ENCODE results near the gene TAAR8.
A peak's percentile ranks its signal among the peaks of the same experiment; 100 is the strongest.

Gene TAAR8

DNA sequence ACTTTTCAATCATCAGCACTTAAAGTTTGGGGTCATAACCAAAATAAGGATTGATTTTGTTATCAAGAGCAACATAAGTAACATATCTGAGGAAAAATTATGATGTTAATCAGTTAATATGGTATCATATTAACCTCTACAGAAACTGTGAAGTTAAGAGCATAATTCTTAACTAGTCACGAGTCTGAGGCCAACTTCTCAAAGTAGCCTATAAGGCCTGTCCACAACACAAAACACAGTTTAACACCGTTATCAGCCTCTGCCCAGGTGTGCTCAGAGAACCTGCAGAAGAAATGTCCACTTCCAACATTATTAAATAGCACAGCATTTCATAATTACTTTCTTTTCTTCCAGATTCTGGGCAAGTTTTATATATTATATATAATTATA lies 40.6 kb upstream of the TAAR8 start:
- peak overlapping the region; percentile 96 for H3K4me3 ChIP-seq (ENCODE audit: low read depth, low read length)
- TF ChIP-seq, protein P1, sequence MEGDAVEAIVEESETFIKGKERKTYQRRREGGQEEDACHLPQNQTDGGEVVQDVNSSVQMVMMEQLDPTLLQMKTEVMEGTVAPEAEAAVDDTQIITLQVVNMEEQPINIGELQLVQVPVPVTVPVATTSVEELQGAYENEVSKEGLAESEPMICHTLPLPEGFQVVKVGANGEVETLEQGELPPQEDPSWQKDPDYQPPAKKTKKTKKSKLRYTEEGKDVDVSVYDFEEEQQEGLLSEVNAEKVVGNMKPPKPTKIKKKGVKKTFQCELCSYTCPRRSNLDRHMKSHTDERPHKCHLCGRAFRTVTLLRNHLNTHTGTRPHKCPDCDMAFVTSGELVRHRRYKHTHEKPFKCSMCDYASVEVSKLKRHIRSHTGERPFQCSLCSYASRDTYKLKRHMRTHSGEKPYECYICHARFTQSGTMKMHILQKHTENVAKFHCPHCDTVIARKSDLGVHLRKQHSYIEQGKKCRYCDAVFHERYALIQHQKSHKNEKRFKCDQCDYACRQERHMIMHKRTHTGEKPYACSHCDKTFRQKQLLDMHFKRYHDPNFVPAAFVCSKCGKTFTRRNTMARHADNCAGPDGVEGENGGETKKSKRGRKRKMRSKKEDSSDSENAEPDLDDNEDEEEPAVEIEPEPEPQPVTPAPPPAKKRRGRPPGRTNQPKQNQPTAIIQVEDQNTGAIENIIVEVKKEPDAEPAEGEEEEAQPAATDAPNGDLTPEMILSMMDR (IDR thresholded peaks at IDR 0.05; ENCODE audit: low read depth, low read length, missing control alignments), result no peak
- DNase-seq (ENCODE audit: low read depth), result no peak

DNA sequence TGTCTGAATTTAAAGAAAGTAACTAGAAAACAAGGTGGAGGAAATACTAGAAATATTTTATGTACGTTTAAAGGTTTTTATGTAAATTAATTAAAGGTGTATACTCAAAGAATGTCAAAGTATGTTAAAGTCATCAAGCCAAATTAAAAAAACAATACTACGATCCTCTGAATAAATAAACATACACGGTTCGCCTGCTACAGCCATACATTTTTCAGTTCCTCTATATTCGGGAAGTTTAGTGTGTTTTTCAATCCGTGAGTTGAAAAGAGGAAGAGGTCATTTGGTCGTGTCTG lies 40.2 kb upstream of the TAAR8 start:
- DNase-seq (ENCODE audit: low read depth), result no peak
- peak overlapping the region; percentile 96 for H3K4me3 ChIP-seq (ENCODE audit: low read depth, low read length)
- TF ChIP-seq, protein P1 (IDR thresholded peaks at IDR 0.05; ENCODE audit: low read depth, low read length, missing control alignments), result no peak

DNA sequence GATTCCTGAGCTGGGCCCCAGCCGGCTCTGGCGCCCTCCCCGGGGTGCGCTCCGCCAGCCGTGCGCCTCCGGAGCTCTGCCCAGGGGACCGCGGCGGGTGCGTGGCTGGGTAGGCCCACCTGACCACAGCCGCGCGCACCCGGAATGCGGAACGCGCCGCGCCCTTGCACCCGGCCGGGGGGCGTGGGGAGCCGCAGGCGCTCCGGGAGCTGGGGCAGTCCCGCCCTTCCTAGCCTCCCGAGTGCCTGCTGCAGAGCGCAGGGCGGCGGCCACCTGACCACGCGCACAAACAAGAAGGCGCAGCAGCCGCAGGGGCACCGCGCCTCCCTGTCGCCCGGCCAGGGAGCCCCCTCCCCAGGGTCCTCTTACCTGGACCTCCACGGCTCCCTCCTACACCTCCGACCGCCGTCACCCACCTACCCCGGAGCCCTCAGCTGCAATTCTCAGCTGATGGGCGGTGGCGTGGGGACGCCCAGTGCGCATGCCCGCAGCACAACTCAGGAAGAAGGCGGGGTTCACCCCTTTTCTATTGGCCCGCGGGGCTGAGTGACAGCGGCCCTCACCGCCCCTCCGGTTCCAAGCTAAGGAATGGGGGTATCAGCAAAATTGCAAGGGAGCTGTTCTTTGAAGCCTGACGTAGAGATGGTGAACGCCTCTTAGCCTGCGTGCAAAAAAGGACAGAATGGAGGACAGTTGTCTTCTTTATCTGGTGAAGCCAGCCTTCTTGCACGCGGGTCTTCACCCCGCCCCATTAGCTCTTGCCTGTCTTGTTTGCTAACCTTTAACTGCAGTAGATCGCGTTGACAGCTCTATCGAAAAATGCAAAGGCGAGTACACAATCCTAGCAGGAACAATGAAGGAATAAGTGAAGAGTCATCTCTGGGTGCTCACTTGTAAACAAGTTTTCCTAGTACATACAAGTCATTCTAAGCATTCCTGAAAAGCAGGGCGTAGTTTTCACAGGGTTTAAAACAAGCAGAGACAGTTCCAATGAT lies 39.5 kb upstream of the TAAR8 start, which contains the start of gene STX7:
Gene STX7, minus strand, starts transcription at position 479 of the 995 bp plus-strand sequence. CDS start 9,586 bp downstream, outside the sequence.
- TF ChIP-seq, protein P1 (IDR thresholded peaks at IDR 0.05; ENCODE audit: low read depth, low read length, missing control alignments), result no peak
- DNase-seq (ENCODE audit: low read depth), result no peak
- H3K4me3 ChIP-seq (ENCODE audit: low read depth, low read length), result peak within 1 kb of the TSS; percentile 96

DNA sequence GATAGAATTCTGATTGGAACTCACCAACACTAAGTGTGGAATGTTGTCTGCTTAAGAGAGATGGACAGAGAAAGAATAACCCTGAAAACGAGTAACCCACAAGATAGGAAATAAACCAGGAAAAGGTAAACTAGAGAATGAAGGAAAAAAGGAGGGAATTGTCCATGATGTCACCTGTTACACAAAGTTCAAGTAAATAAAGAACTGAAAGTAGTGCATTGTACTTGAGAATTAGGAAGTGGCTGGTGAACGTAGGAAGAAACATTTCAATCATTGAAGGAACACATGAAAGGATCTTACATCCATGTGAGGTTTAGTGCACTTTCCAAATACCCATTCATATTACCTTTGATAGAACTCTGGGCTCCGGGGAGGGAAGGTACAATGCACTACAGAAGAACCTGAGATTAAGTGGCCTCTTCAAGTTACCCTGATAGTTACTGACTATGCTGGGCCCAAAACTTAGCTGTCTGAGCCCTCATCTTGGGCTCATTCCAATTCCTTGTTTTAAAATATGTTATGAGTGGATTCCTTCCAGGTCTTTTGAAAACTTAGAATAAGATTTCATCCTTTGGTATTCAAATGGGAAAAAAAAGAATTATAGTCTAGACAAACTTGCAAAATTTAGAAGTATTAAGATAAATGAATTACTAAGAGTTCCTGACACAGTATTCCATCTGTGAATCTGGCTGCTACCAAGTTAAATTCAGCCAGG lies 38.5 kb upstream of the TAAR8 start:
- DNase-seq (ENCODE audit: low read depth), result no peak
- H3K4me3 ChIP-seq (ENCODE audit: low read depth, low read length), result no peak overlapping the region; the same call in 1 of the 2 replicates
- TF ChIP-seq, protein P1 (IDR thresholded peaks at IDR 0.05; ENCODE audit: low read depth, low read length, missing control alignments), result no peak

DNA sequence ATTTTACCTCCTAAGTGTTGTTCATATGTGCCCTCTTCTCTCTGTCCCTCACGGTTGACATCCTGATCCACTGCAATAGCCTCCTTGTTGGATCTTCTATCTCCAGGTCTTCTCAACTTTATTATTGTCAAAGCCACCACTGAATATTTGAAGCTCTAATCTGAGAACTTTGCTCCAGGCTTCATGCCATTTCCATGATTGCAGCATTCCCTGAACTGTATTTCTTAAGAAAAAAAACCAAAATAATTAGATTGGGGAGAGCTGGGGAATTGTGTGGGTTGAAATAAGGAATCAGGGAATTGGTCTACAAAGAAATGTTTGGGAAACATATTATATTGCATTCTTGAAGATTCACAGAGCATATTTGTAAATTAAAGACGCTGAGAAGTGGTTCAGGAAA lies 37.1 kb upstream of the TAAR8 start:
- no peak for DNase-seq (ENCODE audit: low read depth)
- H3K4me3 ChIP-seq (ENCODE audit: low read depth, low read length), result no peak overlapping the region
- TF ChIP-seq, protein P1 (IDR thresholded peaks at IDR 0.05; ENCODE audit: low read depth, low read length, missing control alignments), result no peak

DNA sequence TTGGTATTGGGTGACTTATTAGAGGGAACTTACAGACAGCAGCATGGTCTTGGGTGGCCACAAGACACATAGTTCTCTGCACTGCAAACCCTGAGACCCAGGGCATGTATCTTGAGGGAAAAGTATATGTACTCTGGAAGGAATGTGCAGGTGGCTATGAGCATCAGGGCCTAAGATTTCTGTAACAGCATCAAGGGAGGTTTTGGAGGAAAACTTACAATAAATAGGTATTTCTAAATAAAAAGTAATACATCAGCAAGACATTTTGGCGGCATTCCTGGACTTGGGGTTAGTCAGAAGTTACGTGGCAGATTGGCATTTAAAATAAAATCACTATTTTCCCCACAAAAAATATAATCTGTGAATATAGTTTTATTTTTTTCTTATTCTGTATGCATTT lies 31.5 kb upstream of the TAAR8 start:
- no peak overlapping the region for H3K4me3 ChIP-seq (ENCODE audit: low read depth, low read length)
- TF ChIP-seq, protein P1 (IDR thresholded peaks at IDR 0.05; ENCODE audit: low read depth, low read length, missing control alignments), result no peak
- no peak for DNase-seq (ENCODE audit: low read depth)

Data from GM12864 (cell line).